GM12864 (cell line): Measurements from ENCODE around the gene HCFC1.

Source experiments
- DNase-seq: peaks from one replicate; pipeline ENCODE4 v3.0.0-alpha.2; 2011; ENCODE audit warnings: low read depth
- H3K4me3 ChIP-seq: 2 replicates; pipeline ENCODE4 v1.5.1; 2011; ENCODE audit warnings: mild to moderate bottlenecking, low read depth, low read length, control low read depth
- CTCF ChIP-seq: IDR thresholded peaks from 2 replicates; pipeline ENCODE4 v1.5.1; 2011; ENCODE audit warnings: low read depth, mild to moderate bottlenecking, moderate library complexity, low read length, control low read depth, inconsistent platforms; ENCODE audit errors: missing control alignments

HCFC1 gene

GRCh38 chrX:154012336-154012991 lies 40.8 kb upstream of the HCFC1 start:
- no peak for DNase-seq

GRCh38 chrX:154011376-154012335 lies 40.0 kb upstream of the HCFC1 start:
- no peak for TF ChIP-seq CTCF
- no peak for DNase-seq
- no peak overlapping the region for H3K4me3 ChIP-seq

More at GRCh38 chrX:154012336-154012991, 40.8 kb upstream of the HCFC1 start:
- TF ChIP-seq CTCF: no peak
- H3K4me3 ChIP-seq: no peak overlapping the region

GRCh38 chrX:154010330-154011087 lies 38.9 kb upstream of the HCFC1 start:
- no peak overlapping the region for H3K4me3 ChIP-seq
- no peak for DNase-seq
- TF ChIP-seq CTCF: no peak

GRCh38 chrX:154008521-154008920 lies 36.9 kb upstream of the HCFC1 start:
- DNase-seq: no peak

GRCh38 chrX:154006947-154007346 lies 35.3 kb upstream of the HCFC1 start:
- no peak for TF ChIP-seq CTCF
- DNase-seq: no peak
- H3K4me3 ChIP-seq: no peak overlapping the region

More at GRCh38 chrX:154008521-154008920, 36.9 kb upstream of the HCFC1 start:
- no peak overlapping the region; the same call in 1 of the 2 replicates for H3K4me3 ChIP-seq
- no peak for TF ChIP-seq CTCF

- peak overlapping the region; percentile 5; the same call in 1 of the 2 replicates for H3K4me3 ChIP-seq
- no peak for TF ChIP-seq CTCF
- DNase-seq: no peak
Observed at GRCh38 chrX:154004315-154004714, 32.7 kb upstream of the HCFC1 start.
